MCF 10A (cell line): ENCODE data around the gene NFATC1. TPM values are rescaled to one million over a fixed set of nuclear protein-coding genes. Genes with fewer than 3 reads are reported as not detected.

Experiments
- BruUV-seq: library from RNA; stranded (reverse); fragments of 400-500 nt; replicated peaks from 2 replicates; lab custom pipeline; 2021; lab: Mats Ljungman, UMichigan
- CTCF ChIA-PET: fragments of 300-600 bp; sonication (Branson Sonifier 250); formaldehyde crosslinking; extraction: SDS; loops from one replicate; lab custom pipeline; 2021; ENCODE audit warnings: antibody characterized with exemption, inconsistent platforms; lab: Yijun Ruan, JAX
- POLR2A ChIA-PET: fragments of 300-600, 350-650 bp; sonication (Branson Sonifier 250); formaldehyde crosslinking; extraction: SDS; loops from one replicate; lab custom pipeline; 2020; ENCODE audit warnings: antibody characterized with exemption, inconsistent platforms; lab: Yijun Ruan, JAX
- DNase-seq: peaks from one replicate; pipeline ENCODE4 v3.0.0-alpha.2; 2018; ENCODE audit not compliant: unreplicated experiment
- H3K27ac Mint-ChIP-seq: one replicate; pipeline ENCODE4 v1.8.0; 2022; ENCODE audit warnings: mild to moderate bottlenecking, low read depth, mixed read lengths; ENCODE audit not compliant: unreplicated experiment
- H3K27me3 Mint-ChIP-seq: one replicate; pipeline ENCODE4 v1.8.0; 2022; ENCODE audit warnings: mixed read lengths; ENCODE audit not compliant: insufficient read depth, unreplicated experiment
- H3K36me3 Mint-ChIP-seq: one replicate; pipeline ENCODE4 v1.8.0; 2022; ENCODE audit warnings: mild to moderate bottlenecking, moderate library complexity, mixed read lengths; ENCODE audit not compliant: insufficient read depth, unreplicated experiment
- H3K4me1 Mint-ChIP-seq: one replicate; pipeline ENCODE4 v1.8.0; 2022; ENCODE audit warnings: mixed read lengths; ENCODE audit not compliant: insufficient read depth, unreplicated experiment
- H3K4me3 Mint-ChIP-seq: one replicate; pipeline ENCODE4 v1.8.0; 2022; ENCODE audit warnings: mild to moderate bottlenecking, moderate library complexity, mixed read lengths; ENCODE audit not compliant: unreplicated experiment
- H3K9me3 Mint-ChIP-seq: one replicate; pipeline ENCODE4 v1.8.0; 2022; ENCODE audit warnings: mixed read lengths; ENCODE audit not compliant: unreplicated experiment
- CTCF ChIP-seq: fragments of 200-600 bp; IDR thresholded peaks from one replicate; pipeline ENCODE4 v1.8.0; 2022; ENCODE audit warnings: antibody characterized with exemption, mild to moderate bottlenecking; ENCODE audit not compliant: unreplicated experiment
- intact Hi-C: fragments of 100-400 bp; cut with micrococcal nuclease; formaldehyde crosslinking; loops from 2 replicates; pipeline ENCODE4 v1.14.1; 2022
- total RNA-seq: library from RNA; stranded (reverse); gene quantifications from 2 replicates; pipeline ENCODE4 v1.2.3, GENCODE V29; 2022

The NFATC1 gene
- total RNA-seq, 1 experiment from 2014 or later: 2.0 TPM

GRCh38 chr18:79552696-79553095, 157.0 kb downstream of the NFATC1 start:
- POLR2A ChIA-PET: no interaction called here
- CTCF ChIA-PET: no interaction called here
- no peaks in the 10 kb centered on the region for H3K4me1 Mint-ChIP-seq
- no peaks in the 10 kb centered on the region for H3K27me3 Mint-ChIP-seq
- H3K4me3 Mint-ChIP-seq: no peak overlapping the region
- DNase-seq: no peak
- BruUV-seq: no TSS peak
- peaks cover 3% of the 10 kb centered on the region for H3K9me3 Mint-ChIP-seq
- no peak overlapping the region for H3K27ac Mint-ChIP-seq
- no peak for TF ChIP-seq CTCF
- intact Hi-C loops: no loop called here
- no peaks in the 10 kb centered on the region for H3K36me3 Mint-ChIP-seq

GRCh38 chr18:79553154-79553553, 157.4 kb downstream of the NFATC1 start:
- Mint-ChIP-seq H3K4me3 (no peak overlapping the region), H3K27me3 (no peaks in the 10 kb centered on the region), H3K9me3 (peaks cover 7% of the 10 kb centered on the region), H3K27ac (no peak overlapping the region), H3K4me1 (no peaks in the 10 kb centered on the region), H3K36me3 (no peaks in the 10 kb centered on the region)
- no TSS peak for BruUV-seq
- ChIA-PET POLR2A (no interaction called here), CTCF (no interaction called here)
- intact Hi-C loops: no loop called here
- no peak for TF ChIP-seq CTCF
- no peak for DNase-seq

- no peak for TF ChIP-seq CTCF
- CTCF ChIA-PET: no interaction called here
- POLR2A ChIA-PET: no interaction called here
- Mint-ChIP-seq H3K4me3 (no peak overlapping the region), H3K27ac (no peak overlapping the region), H3K36me3 (no peaks in the 10 kb centered on the region), H3K4me1 (no peaks in the 10 kb centered on the region), H3K27me3 (no peaks in the 10 kb centered on the region), H3K9me3 (peaks cover 10% of the 10 kb centered on the region)
- no TSS peak for BruUV-seq
- intact Hi-C loops: no loop called here
- DNase-seq: no peak
Measured at GRCh38 chr18:79553696-79554095, 158.0 kb downstream of the NFATC1 start.

GRCh38 chr18:79554321-79554720, 158.6 kb downstream of the NFATC1 start:
- Mint-ChIP-seq H3K9me3 (peaks cover 12% of the 10 kb centered on the region), H3K4me3 (no peak overlapping the region), H3K36me3 (no peaks in the 10 kb centered on the region), H3K27ac (no peak overlapping the region), H3K27me3 (no peaks in the 10 kb centered on the region), H3K4me1 (no peaks in the 10 kb centered on the region)
- DNase-seq: no peak
- intact Hi-C loops: no loop called here
- ChIA-PET POLR2A (no interaction called here), CTCF (interaction anchor here (0.6 kb wide), 1 partner anchor 16 kb away, joined by 4 read pairs; no protein-coding TSS in a partner anchor)
- BruUV-seq: no TSS peak
- TF ChIP-seq CTCF: no peak
